Measurements from ENCODE around the gene MRNIP. TPM values are rescaled to one million over a fixed set of nuclear protein-coding genes. Genes with fewer than 3 reads are reported as not detected.

The MRNIP gene
- 8.6 and 14.4 TPM in 2 replicates for total RNA-seq (ENCODE audit: low replicate concordance)

GRCh38 chr5:179858586-179859427 is at the start of gene MRNIP:
TSS of gene MRNIP (minus strand) at chr5:179858817. CDS start at chr5:179858796, 21 bp downstream.

GRCh38 chr5:179907556-179908324 is 49.1 kb upstream of the MRNIP start, which contains the start of gene TBC1D9B:
TSS of gene TBC1D9B (minus strand) at chr5:179907897. CDS start at chr5:179907821, 76 bp downstream.

GRCh38 chr5:179820483-179821297 is 37.9 kb downstream of the MRNIP start, which contains the start of gene SQSTM1:
TSS of gene SQSTM1 (plus strand) at chr5:179820905. CDS start at chr5:179820937, 32 bp downstream.

GRCh38 chr5:179806250-179807048 is 52.2 kb downstream of the MRNIP start, which contains the start of gene MGAT4B:
TSS of gene MGAT4B (minus strand) at chr5:179806866. CDS start at chr5:179806583, 283 bp downstream.

GRCh38 chr5:179793468-179794139 is 65.0 kb downstream of the MRNIP start, which contains the start of gene LTC4S:
TSS of gene LTC4S (plus strand) at chr5:179793986. CDS start at chr5:179794081, 95 bp downstream.

Other genes with a start within 250 kb of the MRNIP start
- 499 and 848 TPM in 2 replicates for gene HNRNPH1, start 235.1 kb downstream of the MRNIP start, total RNA-seq (ENCODE audit: low replicate concordance)
- not detected in 2 replicates for gene CBY3, start 177.8 kb downstream of the MRNIP start, total RNA-seq (ENCODE audit: low replicate concordance)
- 626 and 2,020 TPM in 2 replicates for gene CANX, start 159.8 kb downstream of the MRNIP start, total RNA-seq (ENCODE audit: low replicate concordance)
- 2.2 and 4.7 TPM in 2 replicates for gene MAML1, start 126.0 kb downstream of the MRNIP start, total RNA-seq (ENCODE audit: low replicate concordance)
- gene LTC4S, start 64.8 kb downstream of the MRNIP start, total RNA-seq (ENCODE audit: low replicate concordance): 1.3 and 1.8 TPM in 2 replicates
- 120 and 150 TPM in 2 replicates for gene MGAT4B, start 52.0 kb downstream of the MRNIP start, total RNA-seq (ENCODE audit: low replicate concordance)
- 446 and 623 TPM in 2 replicates for gene SQSTM1, start 37.9 kb downstream of the MRNIP start, total RNA-seq (ENCODE audit: low replicate concordance)
- gene TBC1D9B, start 49.1 kb upstream of the MRNIP start, total RNA-seq (ENCODE audit: low replicate concordance): 37.8 and 57.7 TPM in 2 replicates
- 10.4 and 27.8 TPM in 2 replicates for gene RNF130, start 212.9 kb upstream of the MRNIP start, total RNA-seq (ENCODE audit: low replicate concordance)

Data from smooth muscle cell of the coronary artery (primary cell).